ENCODE results near the gene CRHR2.
"Not testable (repeated sequence)": the region's sequence is repeated elsewhere in the genome, so short reads cannot be mapped to it uniquely, and the experiment has no call there.

Gene CRHR2

DNA sequence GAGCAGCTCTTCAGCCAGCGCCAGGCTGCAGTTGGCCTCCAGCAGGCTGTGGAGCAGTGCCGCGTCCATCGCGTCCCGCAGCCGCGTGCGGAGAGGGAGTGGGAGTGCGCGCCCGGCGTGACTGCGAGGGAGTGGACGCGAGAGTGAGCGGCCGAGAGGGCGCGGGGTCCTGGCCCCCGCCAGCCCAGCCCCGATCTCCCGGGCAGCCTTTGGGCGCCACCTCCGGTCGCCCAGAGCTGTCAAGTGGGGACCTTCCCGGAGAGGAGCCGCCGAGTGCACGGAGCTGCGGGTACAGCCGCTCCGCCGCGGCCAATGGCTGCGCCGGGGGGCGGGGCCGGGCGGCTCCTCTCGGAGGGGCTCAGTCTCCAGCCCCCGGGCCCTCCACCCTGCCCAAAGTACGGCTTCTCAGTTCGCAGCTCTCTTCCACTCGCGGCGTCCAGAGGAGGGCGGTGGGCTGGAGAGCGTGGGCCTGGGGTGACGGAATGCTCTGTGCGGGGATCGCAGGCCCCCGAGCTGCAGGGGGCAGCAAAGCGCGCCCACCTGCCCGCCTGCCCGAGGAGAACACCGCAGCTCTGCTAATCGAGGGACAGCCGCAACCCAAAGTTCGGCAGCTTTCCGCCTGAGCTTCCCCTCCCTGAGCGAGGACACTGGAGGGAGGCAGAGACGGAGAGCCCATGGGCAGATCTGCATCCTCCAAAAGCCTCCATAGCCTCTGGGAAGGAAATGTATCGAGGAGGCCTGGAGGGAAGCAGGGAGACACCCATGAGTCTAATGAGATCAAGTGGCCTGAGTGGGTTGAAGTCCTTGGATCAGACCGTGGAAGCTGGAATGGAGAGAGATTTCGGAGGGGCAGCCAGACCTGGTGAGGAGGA is at the start of gene CRHR2:
Gene CRHR2, minus strand, starts transcription at position 245 of the 872 bp plus-strand sequence. Its CDS starts 176 bp downstream, at position 69.
- DNase-seq (ENCODE audit: low read depth) = no peak

DNA sequence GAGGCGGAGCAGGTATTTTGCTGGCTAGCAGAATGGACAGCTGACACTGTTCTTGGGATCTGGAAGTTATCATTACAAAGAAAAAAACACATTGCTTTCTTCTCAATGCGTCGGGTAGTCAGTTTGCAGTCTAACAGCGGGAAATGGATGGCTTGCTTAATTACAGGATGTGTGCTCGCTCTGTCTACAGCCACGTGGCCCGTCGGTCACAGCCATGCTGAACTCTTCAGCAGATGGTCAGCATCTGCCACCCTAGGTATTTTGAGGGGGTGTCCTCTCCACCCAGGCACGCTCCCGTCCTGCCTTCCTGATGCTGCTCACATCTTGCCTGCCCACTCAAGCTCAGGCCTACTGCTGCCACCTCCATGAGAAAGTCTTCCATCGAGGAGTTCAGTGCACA is 49.3 kb upstream of the CRHR2 start:
- no peak for DNase-seq (ENCODE audit: low read depth)

DNA sequence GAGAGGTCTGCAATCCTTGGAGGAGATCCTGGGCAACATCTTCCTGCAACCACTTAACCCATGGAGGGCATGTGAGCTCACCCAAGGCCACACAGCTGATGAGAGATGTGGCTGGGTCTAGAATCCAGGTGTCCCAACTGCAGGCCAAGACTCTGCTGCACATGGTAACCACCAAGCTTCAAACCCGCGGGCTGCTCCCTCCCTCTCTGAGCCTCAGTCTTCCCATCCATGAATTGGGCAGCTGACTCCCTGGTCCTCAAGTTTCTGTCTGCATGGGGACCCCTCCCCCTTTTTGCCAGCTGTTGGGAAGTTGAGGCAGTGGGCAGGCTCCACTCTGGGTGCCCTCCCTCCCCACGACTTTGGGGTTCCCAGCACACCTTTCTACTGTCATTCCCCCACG is 48.7 kb upstream of the CRHR2 start:
- DNase-seq (ENCODE audit: low read depth) = no peak

DNA sequence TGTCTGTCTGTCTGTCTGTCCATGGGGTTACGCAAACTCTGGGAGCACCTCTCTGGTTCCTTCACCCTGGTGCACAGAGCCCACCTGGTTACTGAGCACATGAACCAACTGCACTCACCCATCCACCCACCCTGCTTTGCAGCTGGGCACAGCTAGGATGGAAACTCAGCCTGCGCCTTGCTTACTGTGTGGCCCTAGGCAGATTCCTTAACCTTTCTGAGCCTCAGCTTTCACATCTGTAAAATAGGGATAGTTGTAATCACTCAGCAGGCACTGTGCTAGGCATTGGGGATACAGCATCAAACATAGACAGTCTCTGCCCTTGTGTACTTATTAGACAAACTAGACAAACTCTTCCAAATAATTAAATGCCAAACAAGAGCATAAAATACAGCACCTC is 47.8 kb upstream of the CRHR2 start:
- no peak for DNase-seq (ENCODE audit: low read depth)

DNA sequence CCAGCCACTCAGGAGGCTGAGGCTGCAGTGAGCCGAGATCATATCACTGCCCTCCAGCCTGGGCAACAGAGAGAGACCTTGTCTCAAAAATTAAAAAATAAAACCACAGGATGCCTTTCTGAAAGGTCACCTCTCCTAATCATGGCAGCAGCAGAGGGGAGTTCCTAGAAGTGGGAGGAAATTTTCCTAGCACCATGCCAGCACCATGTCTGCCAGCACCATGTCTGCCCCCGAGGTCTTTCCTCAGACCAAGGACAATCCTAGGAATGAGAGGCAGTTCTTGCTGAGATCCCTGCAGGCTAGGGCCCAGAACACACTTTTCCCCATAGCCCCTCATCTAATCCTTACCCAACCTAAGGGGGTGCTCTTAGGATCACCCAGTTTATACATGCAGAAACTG is 47.4 kb upstream of the CRHR2 start:
- DNase-seq (ENCODE audit: low read depth) = no peak

DNA sequence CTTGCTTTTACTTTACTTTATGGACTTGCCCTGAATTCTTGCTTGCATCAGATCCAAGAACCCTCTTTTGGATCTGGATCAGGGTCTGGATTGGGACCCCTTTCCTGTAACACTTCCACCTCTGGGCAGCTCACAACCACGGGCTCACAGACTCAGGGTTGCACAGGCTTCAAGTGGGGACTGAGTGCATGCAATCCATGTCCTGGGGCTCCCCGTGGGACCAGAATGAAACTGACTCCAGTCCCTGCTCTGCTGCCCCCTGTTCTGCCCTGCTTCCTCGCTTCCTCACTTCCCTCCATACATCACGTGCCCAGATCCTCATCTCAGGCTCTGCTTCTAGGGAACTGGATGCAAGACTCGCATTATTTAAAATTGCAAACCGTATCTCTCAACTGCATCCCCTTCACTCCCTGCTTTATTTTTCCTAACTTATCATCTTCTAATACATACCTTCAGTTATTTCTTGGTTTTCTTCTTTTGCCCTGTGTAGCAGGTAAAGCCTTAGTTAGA is 46.4 kb upstream of the CRHR2 start:
- no peak for DNase-seq (ENCODE audit: low read depth)

DNA sequence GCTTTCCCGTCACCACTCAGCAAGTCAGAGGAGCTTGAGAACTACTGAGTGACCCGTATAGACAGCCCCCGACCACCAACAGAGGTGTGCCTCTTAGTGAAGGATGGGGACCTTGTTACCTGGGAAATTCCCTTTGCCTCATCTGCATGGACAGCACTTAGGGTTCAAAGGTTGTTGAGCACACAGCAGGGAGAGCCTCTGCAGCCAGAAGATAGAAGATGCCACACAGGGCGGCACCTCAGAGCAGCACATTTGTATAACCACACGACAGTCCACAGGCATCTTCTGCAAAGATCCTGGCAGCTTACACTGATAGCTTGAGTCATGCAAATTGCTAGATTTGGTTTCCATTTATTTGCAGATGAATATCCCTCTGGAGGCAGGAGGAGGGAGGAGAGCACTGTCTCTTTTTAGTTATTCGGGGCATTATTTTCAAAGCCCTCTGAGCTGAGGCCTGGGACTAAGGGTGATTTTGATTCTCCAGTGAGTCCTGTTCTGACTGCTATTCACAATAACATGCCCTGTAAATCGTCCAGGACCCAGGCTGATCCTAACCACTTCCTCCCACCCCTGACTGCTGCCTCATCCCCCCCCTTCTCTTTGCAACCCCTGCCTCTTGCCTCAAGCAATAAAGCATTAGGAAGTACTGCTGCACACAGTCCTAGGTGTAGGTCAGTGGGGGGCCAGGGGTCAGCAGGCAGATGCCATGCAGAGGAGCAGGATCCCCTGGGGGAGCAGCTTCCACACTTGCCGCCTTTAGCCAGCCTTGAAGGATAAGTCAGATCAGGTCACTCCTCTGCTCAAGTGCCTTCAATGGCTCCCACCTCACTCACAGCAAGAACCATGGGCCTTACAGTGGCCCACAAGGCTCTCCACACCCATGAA is 45.0 kb upstream of the CRHR2 start:
- DNase-seq (ENCODE audit: low read depth) = peak; percentile 33

DNA sequence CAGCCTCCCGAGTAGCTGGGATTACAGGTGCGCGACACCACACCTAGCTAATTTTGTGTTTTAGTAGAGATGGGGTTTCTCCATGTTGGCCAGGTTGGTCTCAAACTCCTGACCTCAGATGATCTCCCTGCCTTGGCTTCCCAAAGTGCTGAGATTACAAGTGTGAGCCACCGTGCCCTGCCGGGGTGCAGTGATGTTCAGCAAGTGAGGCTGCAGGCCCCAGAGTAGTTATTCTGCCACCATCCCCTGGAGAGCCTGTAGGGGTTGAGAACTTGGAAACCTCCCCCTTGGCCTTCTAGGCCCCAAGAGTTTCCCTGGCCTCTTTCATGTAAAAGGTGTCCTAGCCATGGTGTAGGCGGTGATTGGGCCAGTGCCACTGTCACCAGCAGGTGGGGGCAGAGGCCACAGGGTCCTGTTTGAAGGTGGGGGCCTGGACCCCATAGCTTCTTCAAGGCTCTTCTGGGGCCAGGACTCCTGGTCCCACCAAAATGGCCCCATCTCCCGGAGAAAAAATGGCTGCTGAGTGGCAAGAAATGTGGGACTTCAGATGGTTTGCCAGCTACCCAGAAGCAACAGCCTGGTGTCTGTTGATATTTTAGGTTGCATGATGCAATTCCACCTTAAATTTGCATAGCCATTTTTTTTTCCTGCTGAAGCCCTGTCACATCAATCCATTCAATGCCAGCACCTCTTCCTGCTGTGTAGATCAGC is 44.2 kb upstream of the CRHR2 start:
- DNase-seq (ENCODE audit: low read depth) = no peak

DNA sequence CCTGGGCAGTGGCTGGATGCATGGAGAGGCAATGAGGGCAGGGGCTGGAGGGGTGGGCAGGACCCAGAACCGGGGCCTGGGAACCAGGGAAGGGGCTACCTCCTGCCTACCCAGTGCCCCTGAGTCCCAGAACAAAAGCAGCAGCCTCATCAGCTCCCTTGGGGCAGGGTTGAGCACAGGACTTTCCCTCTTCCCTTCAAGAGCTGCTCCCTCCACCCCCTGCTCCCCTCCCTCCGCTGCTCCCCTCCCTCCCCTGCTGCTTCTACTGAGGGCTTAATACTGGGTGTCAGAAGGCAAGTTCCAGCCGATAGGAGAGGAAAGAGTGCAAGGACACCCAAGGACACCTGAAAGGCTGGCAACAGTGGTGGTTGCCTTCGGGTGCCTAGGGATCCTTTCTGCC is 41.5 kb upstream of the CRHR2 start:
- DNase-seq (ENCODE audit: low read depth) = no peak

DNA sequence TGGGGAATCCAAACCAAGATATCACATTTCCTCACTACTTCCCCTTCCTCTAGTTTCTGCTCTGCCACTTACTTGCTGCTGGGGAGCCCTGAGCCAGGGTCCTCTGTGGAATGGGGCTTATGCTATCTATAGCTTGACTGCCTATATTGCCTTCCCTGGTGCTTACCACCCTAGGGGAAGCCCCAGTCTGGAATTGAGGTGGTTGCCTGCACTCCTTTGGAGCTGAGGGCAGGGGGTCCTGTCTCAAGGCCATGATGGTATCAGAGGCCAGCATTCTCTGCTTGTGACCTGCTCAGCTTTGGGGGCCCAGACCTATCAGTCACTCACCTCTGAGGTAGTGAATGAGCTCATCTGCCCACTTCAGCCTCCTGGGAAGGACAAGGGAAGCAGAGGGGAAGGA is 40.4 kb upstream of the CRHR2 start:
- DNase-seq (ENCODE audit: low read depth) = no peak

DNA sequence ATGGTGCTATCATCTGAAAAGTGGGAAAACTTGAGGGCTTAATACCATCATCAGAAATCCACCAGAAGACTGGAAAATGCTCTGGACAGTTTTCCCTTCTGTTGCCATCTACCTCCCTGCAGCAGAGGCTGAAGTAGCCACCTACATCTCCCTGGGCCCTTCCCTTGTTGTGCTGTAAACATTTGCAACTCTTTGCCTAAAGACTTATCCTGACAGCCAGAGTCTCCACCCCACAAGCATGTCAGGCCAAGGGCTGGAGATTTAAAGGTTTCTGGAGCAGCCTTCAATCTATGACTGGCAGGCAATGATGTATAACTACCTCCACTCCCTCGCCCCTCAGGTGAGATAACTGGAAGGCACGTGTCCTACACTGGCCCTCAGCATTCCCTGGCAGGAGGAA is 39.9 kb upstream of the CRHR2 start:
- no peak for DNase-seq (ENCODE audit: low read depth)

DNA sequence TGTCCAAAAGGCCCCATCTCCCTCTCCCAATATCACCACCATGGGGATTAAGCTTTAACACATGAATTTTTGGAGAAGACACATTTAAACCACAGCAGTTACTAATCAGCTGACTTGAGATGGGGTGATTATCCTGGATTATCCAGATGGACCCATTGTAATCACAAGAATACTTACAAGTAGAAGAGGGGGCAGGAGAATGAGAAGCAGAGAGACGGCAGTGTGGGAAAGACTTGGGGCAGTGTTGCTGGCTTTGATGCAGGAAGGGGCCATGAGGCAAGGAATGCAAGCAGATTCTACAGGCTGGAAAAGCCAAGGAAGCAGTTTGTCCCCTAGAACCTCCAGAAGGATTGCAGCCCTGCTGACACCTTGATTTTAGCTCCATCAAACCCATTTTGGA is 39.0 kb upstream of the CRHR2 start:
- DNase-seq (ENCODE audit: low read depth) = no peak

DNA sequence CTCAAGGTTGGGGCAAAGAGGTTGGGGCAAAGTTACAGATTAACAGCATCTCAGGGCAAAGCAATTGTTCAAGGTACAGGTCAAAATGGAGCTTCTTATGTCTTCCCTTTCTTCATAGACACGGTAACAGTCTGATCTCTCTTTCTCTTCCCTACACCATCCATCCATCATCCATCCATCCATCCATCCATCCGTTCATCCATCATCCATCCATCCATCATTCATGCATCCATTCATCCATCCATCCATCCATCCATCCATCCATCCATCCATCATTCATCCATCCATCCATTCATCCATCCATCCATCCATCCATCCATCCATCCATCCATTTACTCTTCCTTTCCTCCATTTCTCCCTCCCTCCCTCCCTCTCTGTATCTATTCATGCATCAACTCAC is 37.2 kb upstream of the CRHR2 start:
- not testable (repeated sequence) for DNase-seq (ENCODE audit: low read depth)

DNA sequence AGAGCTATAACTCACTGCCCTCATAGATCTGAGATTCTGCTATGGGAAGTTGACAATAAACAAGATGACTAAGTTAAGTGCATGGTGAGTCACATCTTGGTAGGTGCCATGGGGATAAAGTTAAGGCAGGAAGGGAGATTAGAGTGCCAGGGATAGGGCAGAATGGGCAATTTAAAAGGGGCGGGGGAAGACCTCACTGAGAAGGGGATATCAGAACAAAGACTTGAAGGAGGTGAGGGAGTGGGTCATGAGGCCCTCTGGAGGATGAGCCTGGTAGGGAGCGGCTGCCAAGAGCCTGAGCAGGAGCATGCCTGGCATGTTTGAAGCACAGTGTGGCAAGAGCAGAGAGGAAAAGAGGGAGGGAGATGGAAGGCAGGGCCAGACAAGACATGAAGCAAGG is 34.9 kb upstream of the CRHR2 start:
- DNase-seq (ENCODE audit: low read depth) = no peak

DNA sequence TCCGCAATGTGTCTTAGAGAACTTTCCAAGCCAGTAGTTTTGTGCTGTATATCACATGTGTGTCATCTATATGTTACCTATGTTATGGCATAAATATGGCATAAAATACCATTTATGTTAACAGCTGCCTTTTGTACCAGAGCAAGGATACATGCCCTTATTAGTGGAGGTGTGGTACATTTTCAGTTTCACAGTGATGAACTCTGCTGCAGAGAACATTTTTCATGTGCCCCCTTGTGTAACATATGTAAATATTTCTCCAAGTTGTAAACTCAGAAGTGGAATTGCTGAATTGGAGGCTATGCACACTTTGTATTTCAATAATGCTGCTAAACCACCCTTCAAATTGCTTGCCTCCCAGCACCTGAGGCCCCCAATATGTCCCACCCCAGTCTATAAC is 31.9 kb upstream of the CRHR2 start:
- DNase-seq (ENCODE audit: low read depth) = no peak

DNA sequence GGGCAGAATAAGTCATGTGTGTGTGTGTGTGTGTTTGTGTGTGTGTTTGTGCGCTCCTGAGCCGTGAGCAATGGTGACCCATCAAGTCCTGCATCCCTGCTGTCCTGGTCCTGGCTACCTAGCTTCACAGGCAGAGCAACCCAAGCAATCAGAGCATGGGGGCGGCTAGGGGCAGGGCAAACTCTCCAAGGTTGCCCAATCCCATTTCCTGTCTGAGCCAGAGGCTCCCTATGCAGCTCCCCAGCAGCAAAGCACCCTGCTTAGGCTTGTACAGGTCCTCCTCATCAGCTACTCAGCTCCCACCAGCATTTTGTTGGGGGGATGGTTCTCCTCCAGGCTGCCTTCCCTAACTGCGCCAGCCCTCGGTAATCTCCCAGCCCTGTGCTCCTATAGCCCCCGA is 31.1 kb upstream of the CRHR2 start:
- DNase-seq (ENCODE audit: low read depth) = no peak

DNA sequence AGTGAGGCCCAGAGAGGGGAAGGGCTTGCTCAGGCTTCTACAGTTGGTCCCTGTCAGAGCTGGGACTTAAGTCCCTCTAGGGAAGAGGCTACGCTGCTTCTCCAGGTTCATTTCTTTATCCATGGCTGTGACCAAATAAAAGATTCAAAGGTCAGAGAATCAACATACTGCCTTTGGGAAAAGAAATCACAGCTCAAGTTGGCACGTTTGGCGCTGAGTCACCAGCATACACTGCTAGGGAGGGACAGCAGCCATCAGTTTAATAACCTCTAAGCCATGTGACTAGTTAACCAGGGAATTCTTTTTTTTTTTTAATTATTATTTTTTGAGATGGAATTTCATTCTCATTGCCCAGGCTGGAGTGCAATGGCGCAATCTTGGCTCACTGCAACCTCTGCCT is 28.4 kb upstream of the CRHR2 start:
- no peak for DNase-seq (ENCODE audit: low read depth)

DNA sequence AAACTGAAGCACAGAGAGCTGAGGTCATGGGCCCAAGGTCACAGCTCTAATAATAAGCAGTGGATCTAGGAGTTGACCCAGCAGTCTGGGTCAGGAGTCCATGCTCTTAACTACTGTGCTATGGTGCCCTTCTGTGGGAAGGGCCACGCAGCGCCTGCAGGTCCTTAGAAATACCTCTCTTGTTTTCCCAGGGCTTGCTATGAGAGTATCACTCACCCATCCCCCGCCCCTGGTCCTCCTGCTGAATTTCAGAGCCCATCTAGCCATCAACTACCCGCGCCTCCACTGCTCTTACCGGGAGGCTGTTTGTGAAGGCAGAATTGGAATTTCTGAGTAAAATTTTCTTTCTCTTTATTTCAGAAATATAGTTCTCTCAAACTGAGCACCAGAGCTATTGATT is 27.3 kb upstream of the CRHR2 start:
- DNase-seq (ENCODE audit: low read depth) = no peak

DNA sequence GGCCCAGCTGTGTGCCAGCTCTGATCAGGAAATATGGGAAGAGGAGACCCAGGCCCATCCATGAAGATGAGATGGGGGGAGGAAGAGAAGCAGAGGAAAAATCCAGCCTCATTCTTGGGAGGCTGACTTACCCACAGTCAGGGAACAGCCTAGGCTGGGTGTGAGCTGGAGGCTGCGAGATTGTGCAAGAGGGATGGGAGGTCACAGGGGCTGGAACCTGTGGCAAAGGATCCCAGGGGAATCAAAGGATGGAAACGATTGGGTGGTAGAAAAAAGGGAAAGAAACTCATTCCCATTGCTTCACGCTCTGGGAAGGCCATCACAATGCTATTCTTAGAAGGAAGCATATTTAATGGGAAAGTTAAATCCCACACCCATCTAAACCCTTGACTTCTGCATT is 26.7 kb upstream of the CRHR2 start:
- DNase-seq (ENCODE audit: low read depth) = no peak

DNA sequence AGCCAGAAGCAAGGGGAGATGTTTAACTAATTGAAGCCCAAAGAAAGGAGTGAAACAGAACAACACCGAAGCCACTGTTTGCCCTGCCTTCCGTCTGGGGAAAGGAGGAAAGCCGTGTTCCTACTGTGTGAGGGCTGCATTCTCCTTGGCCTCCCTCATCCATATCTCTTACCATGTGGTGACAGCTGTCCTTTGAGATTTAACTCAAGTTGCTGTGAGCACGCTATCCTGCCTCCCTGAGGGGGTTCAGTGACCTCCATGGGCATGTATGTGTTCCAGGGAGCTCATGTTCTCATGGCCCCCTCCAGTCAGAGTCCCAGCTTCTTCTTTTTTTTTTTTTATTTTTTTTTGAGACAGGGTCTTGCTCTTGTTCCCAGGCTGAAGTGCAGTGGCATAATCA is 26.2 kb upstream of the CRHR2 start:
- no peak for DNase-seq (ENCODE audit: low read depth)

DNA sequence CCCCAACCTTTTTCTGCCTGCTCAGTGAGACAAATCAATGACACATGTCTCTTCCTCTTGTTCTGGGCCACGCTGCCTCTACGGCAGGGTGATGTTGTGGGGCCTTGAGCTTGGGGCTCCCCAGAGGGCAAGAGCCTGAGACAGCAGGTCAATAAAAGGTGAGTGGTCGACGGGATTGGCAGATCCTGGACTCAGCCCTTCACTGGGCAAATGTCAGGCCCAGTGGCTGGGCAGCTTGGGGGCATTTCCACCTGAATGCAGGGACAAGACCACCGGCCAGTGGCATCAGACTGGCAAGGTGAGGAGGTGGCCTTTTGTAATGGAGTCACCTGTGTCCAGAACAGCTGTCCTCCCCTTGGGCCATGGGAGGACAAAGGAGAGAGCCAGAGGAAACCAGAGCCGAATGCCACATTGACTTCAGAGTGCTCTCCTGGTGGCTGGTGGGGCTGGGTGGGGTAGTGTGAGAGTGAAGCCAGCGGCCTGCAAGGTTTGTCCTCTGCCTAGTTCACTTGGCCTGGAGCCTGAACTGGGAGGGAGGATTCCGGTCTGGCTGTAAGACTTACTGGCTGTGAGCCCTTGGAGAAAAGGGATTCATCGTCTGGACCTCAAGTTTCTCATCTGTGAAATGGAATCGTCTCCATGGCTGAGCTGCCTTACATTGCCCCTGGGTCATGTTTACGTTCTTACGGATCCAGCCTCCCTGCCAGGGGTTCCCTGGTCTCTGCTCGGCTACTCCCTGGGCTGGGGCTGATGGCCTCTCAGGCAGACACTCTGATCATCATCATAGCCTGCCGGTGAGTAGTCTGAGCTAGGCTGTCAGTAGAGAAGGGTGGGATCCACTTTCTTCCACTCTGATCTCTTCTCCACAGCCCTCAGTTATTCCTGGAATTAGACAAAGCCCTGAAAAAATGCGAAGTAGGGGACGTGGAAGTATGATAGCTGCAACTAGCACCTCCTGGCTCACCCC is 25.4 kb upstream of the CRHR2 start:
- no peak for DNase-seq (ENCODE audit: low read depth)
